Stimulated activated naive CD4-positive, alpha-beta T cell (primary cell): ENCODE measurements around the gene TSEN54.
A peak's percentile ranks its signal among the peaks of the same experiment; 100 is the strongest.
"Not testable (repeated sequence)": the region's sequence is repeated elsewhere in the genome, so short reads cannot be mapped to it uniquely, and the experiment has no call there.

Experiments
- DNase-seq, 6 experiments: peaks; one replicate each; lab custom pipeline; 2025; lab: John Stamatoyannopoulos, UW

The TSEN54 gene

GRCh38 chr17:75516255-75516618 lies at the start of gene TSEN54:
TSEN54 (plus strand) TSS chr17:75516528; CDS start chr17:75516561, 33 bp downstream.
- DNase-seq = peak; percentile 87 to 94 (median 90)

- DNase-seq = no peak
Observed at GRCh38 chr17:75468291-75468754, 48.0 kb upstream of the TSEN54 start.

- no peak for DNase-seq
Observed at GRCh38 chr17:75468779-75469373, 47.5 kb upstream of the TSEN54 start.

- no peak for DNase-seq
Observed at GRCh38 chr17:75471207-75471606, 45.1 kb upstream of the TSEN54 start.

GRCh38 chr17:75472119-75472518 lies 44.2 kb upstream of the TSEN54 start:
- DNase-seq = no peak

- no peak for DNase-seq
Observed at GRCh38 chr17:75473246-75473645, 43.1 kb upstream of the TSEN54 start.

GRCh38 chr17:75474736-75475135 lies 41.6 kb upstream of the TSEN54 start:
- no peak for DNase-seq

- DNase-seq = no peak
Observed at GRCh38 chr17:75475144-75475835, 41.0 kb upstream of the TSEN54 start.

- DNase-seq = no peak
Observed at GRCh38 chr17:75475851-75476250, 40.5 kb upstream of the TSEN54 start.

GRCh38 chr17:75476271-75476671 lies 40.1 kb upstream of the TSEN54 start:
- DNase-seq = no peak

- no peak for DNase-seq
Observed at GRCh38 chr17:75476752-75477489, 39.4 kb upstream of the TSEN54 start.

- not testable (repeated sequence) for DNase-seq
Observed at GRCh38 chr17:75477490-75477862, 38.9 kb upstream of the TSEN54 start.

- DNase-seq = no peak
Observed at GRCh38 chr17:75478508-75478907, 37.8 kb upstream of the TSEN54 start.

GRCh38 chr17:75480281-75480680 lies 36.0 kb upstream of the TSEN54 start:
- no peak for DNase-seq

- DNase-seq = no peak
Observed at GRCh38 chr17:75481194-75482068, 34.9 kb upstream of the TSEN54 start.

GRCh38 chr17:75482098-75482942 lies 34.0 kb upstream of the TSEN54 start:
- no peak for DNase-seq

- DNase-seq = no peak
Observed at GRCh38 chr17:75485688-75486087, 30.6 kb upstream of the TSEN54 start.

GRCh38 chr17:75486151-75486550 lies 30.2 kb upstream of the TSEN54 start:
- no peak for DNase-seq

GRCh38 chr17:75486951-75487350 lies 29.4 kb upstream of the TSEN54 start:
- no peak for DNase-seq

GRCh38 chr17:75487351-75488070 lies 28.8 kb upstream of the TSEN54 start:
- peak in 5 of 6 experiments; percentile 17 to 62 (median 45) for DNase-seq
